COR-L47 (cell line): Measurements from ENCODE around the gene PPP1R2B.
"Not testable (repeated sequence)": the region's sequence is repeated elsewhere in the genome, so short reads cannot be mapped to it uniquely, and the experiment has no call there.

ENCODE experiments used
- DNase-seq: peaks from one replicate; lab custom pipeline; 2025; lab: John Stamatoyannopoulos, UW

The PPP1R2B gene

DNA sequence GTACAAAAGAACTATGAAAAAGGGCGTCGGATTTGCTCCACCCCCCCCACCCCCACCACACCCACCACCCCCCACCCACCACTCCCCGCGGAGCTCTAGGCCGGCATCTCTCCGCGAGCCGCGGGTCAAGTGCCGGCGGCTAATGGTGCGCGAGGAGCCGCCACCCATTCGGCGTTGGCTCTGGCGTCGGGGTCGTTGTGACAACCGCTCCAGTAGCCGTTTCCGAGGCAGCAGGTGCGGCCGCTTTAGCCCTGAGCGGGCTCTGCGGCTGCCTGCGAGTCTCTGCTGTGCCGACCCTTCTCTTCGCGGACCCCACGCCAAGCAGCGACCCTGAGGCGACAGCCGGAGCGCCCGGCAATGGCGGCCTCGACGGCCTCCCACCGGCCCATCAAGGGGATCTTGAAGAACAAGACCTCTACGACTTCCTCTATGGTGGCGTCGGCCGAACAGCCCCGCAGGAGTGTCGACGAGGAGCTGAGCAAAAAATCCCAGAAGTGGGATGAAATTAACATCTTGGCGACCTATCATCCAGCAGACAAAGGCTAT is at the start of gene PPP1R2B:
Gene PPP1R2B, plus strand, starts transcription at position 90 of the 546 bp plus-strand sequence. Its CDS starts 268 bp downstream, at position 358.
- no peak for DNase-seq

DNA sequence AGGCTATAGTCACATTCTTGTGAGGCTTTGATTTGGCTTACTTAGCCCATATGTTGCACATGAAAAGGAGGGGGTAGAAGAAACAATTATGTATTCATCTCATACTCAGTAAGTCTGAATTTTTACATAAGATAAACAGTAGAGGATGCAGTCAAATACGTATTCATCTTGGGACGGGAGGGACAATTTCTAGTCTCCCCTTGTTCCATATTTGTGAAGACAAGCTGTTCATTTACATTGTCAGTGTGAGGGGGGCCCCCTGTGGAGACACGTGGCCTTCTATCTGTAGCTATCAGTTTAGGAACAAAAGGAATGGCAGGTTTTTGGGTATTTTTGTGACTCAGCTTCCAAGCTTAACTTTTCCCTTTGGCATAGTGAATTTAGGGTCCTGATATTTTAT is 49.2 kb upstream of the PPP1R2B start:
- DNase-seq, result no peak

DNA sequence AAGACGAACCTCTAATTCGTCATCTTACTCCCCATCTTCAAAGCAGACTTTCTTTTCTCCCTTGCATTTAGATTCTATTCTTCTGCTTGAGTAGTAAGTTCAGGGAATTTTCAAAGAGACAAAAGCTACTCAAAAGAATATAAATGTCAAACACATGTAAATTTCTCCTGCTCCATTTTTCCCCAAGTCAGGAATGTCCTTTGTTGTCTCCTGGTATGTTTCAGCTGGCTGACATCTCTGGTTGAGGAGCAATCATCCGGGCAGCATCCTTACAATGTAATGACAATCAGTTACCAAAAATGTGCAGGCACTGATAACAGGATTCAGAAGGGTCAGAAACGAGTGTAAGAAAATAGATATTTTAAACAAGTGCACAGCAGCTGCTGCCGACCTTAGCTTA is 47.6 kb upstream of the PPP1R2B start:
- no peak for DNase-seq

DNA sequence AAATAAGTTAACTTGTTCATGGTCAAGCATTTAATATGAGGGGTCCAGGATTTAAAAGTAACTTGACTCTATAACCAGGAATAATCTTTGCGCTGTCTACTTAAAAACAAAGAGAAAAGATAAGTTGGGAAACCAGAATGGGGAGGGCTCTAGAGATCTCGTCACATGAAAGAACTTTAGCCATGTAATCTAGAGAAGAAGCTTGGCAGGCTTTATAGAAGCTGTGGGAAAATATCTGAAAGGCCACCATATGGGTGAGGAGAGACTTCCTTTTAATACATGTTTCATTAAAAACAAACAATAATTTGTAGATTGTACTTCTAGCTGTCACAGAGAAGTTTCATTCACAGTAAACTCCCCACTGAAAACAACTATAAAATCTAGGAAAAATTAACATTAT is 46.7 kb upstream of the PPP1R2B start:
- DNase-seq, result no peak

DNA sequence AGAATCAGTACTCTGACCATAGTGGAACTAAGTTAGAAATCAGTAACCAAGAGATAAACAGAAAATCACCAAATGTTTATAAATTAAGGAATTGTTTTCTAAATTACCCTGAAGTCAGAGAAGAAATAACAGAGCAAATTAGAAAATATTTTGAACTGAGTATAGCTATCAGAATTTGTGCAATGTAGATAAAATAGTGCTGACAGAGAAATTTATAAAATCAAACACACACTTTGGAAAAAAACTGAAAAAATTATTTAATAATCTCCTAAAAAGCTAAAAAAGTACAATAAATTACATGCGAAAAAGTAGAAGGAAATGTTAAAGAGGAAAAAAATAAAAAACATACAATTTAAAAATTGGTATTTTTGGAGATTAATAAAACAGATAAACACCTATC is 37.1 kb upstream of the PPP1R2B start:
- DNase-seq, result no peak

DNA sequence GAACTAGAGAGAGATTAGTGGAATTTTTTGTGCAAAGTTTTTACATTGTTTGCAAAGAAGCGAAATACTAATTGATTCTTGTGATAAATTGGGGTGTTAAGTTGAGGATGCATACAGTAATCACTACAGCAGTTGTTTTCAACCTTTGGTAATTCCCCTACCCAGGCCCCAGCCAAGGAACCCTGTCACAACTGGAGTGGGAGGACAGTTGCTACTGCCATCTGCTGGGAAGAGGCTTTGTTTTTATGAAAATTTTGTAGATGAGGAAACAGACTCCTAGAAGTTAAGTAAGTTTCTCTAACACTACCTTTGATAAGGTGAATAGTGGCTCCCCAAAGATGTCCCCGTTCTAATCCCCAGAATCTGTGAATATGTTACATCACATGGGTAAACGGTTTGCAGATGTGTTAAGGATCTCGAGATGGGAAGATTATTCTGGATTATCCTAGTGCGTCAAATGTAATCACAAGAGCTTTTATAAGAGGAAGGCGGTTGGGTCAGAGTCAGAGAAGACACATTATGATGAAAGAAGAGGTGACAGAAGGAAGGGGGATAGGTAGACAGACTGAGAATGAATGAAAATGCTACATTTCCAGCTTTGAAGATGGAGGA is 34.0 kb upstream of the PPP1R2B start:
- DNase-seq, result peak; percentile 1

DNA sequence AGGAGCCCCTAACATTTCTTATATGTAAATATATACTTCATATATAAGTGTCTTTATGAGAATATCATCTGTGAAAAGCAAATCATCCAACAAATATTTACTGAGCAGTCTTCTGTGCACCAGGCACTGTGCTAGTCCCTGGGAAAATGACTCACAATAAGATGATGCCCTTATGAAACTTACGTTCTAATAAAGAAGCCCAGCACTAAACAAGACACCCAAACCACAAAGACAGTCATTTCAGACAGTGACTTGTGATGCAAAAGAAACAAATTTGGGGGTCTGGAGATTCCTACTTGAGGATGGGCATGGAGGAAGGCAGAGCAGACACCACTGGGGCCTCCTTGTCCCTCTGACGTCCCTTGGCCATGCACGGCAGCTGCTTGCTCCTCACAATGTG is 30.6 kb upstream of the PPP1R2B start:
- no peak for DNase-seq

DNA sequence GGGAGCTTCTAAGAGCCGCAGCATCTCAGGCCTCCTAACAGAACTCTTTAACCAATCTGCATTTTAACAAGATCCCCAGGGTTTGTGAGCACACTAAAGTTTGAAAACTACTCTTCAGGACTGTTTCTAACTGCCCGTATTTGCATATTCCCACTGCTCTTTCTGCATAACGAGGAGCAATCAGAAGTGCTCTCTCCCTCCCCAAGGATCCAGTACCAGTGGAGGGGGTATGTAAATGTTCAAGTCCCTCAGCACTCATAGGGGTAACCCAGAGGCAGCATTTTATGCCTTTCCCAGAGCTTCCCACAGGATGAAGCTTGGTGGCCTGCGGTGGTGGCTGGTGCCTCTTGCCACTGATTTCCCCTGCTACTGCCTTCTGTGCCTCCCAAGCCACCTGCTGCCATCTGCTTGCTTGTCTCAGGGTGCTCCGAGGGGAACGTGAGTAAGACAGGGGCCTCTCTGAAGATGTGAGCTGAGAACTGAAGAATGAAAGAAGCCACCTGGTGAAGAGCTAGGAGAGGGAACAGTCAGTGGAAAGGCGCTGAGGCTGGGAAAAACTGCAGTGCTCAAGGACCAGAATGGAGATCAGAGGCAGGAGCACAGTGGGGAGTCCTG is 30.0 kb upstream of the PPP1R2B start:
- DNase-seq, result no peak

DNA sequence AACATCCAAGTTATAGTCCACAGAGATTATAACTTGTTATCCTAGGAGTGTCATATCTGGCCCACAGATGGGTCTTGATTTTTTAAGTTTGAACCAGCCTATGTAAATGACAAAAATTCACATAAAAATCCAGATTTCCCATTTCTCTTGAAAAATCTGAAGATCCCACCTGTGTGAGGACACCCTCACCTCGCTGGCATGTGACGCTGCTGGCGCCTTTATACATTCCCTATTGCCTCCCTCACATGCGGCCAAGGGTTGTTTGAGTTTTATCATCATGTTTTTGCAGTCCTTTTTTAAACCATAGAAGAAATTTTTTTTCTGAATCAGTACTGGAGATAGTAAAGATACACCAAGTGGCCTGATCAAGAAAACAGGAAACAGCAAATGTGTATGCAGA is 25.9 kb upstream of the PPP1R2B start:
- no peak for DNase-seq

DNA sequence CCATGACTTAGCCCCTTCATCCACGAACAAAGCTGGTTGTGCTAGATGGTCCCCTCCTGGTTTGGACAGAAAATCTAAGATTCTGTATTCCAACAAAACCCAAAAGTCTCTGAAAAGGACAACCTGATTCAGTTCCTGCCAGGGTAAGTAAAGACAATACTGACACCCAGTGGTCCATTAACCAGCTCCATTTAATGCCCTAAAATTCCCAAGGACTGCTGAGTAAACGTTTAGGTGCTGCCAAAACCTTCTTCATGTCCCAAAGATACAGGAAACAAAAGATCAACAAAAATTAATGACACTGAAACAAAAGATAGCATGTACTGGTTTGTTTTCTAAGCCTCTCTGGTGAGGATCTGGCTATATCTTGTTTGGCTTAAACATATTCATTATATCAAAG is 25.3 kb upstream of the PPP1R2B start:
- DNase-seq, result peak; percentile 2

DNA sequence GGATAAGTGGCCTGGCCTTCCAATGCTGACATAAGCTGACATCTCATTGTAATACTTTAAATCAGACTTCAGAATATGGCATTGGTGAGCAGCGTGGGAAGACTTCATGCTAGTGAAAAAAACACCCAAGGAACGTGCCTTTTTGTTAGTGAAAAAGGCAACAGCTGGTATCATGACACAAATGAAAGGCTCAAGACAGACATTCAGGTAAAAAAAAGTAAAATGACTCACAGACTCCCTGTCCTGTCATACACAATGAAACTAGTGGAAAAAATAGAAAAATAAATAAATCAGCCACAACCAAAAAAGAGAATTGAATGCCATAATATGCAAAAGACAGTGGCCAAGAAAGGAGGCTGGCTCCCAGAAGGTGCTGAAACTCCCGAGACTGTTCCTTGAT is 24.4 kb upstream of the PPP1R2B start:
- no peak for DNase-seq

DNA sequence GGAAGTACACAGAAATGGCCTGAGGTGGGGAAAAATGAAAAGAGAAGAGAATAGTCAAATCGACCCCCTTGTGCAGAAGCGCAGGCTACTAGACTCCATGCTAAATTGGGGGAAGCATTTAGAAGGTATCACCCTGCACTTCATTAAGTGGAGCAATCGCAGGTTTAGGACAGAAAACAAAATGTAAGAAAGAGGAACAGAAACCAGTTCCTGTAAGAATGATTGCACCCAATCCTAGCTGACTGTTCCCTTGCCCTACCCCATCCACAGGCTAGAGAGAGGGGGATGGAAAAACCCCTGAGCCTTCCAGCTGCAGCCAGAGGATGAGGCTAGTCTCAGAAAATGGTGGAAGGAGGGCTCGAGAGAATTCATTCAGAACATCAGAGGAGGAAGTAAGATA is 23.9 kb upstream of the PPP1R2B start:
- DNase-seq, result no peak

DNA sequence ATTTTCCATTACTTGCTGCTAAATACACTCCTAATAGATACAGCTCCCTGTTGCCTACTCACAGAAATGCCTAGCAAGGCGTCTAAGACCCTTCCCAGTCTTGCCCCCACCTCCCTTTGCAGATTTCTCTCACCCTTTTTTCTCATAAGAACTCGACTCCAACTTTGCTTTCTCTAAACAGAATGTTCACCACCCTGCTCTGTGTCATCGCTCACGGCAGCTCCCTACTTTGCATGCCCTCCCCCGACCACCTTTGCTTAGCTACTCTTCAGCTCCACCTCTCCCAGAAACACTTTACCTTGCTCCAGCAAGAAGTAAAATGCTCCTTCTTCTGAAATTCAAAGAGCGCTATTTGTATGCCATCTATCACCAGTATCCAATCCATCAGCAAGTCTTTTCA is 15.2 kb upstream of the PPP1R2B start:
- DNase-seq, result no peak

DNA sequence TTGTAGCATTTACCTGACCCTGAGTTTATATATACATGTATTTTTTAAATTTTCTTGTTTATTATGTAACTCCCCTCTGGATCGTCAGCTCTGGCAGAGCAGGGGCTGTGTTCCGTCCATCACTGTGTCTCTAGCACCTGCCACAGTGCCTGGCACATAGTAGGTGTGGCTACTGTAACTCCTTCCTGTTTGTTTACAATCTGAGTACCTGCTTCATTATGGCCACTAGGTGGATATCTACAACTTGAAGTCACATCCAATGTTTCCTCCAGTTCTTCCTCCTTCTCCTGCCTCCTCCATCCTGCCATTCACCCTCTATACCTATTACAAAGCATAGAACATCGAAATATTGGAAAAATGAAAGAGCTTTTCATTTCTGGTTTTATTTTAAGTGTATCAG is 14.2 kb upstream of the PPP1R2B start:
- DNase-seq, result no peak

DNA sequence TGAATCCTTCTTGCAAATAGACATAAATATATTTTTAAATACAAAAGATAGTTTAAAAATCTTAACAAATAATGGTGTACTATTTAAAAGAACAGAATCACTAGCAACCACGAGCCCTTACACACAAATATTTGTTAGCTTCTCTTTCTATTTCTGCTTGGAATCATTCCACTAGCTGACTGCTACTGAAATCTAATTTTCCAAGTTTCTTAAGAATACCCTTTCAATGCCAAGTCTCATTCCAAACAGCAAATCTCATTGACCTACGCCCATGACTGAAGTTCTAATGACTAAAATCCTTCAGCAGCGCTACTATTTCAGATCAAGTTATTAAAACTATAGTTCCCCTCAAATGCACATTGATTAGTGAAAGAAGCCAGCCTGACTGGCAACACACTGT is 13.2 kb upstream of the PPP1R2B start:
- DNase-seq, result no peak

DNA sequence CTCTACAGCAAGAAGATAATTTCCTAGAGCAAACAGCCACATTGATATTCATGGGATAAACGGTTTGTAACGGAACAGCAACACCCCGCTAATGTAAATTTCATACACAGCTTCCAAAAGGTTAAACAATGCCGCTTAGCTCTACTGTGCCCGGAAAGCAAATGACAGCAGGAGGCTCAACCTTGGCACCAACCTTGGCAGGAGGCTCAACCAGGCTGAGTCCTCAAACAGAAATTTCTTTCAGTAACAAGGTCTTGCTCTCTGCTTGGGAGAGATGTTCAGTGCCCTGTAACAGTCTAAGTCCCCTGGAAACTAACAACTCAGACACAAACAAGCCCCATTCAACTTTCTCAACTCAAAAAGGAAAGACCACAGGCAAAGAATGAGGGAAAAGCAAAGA is 11.1 kb upstream of the PPP1R2B start:
- no peak for DNase-seq

DNA sequence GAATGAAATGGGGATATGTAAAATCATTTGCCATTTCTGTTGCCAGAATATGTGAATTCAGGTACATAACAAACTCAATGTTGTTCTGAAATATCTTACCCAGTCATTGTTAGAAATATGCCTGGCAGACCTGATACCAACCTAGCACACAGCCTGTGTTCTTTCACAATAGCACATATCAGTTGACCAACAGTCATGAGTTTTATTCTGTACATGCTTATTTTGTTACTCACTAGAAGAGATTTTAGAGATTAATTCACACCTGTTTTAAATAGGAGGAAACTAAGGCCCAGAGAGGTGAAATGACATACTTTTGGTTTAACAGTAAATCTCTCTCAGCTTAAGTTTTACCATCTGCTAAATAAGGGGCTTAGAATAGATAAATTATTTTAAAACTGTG is 8.4 kb upstream of the PPP1R2B start:
- no peak for DNase-seq

DNA sequence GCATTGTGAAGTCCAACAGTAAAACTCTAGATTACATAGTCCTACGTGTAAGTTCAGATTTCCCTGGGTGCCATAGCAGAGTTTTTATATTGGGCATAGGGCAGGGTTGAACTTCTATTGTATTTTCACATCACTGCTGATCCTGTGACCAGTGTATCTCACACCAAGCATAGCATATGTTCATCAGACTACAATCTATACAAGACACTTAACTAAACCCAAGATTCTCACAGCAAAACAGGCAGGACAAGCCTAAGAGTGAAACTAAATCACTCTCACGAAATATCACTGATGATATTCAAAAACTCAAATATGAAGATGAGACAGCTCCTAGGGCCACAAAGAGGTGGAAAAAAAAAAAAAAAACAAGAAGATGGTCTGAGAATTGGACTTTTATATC is 3.2 kb upstream of the PPP1R2B start:
- no peak for DNase-seq

DNA sequence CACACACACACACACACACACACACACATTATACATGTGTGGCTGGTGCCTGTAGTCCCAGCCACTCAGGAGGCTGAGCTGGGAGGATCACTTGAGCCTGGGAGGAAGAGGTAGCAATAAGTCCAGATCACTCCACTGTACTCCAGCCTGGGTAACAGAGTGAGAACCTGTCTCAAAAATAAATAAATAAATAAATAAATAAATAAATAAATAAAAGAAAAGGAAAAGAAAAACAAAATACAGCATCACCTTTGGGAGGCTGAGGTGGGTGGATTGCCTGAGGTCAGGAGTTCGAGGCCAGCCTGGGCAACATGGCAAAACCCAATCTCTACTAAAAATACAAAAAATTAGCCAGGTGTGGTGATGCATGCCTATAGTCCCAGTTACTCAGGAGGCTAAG is 1.6 kb upstream of the PPP1R2B start:
- DNase-seq, result not testable (repeated sequence)

DNA sequence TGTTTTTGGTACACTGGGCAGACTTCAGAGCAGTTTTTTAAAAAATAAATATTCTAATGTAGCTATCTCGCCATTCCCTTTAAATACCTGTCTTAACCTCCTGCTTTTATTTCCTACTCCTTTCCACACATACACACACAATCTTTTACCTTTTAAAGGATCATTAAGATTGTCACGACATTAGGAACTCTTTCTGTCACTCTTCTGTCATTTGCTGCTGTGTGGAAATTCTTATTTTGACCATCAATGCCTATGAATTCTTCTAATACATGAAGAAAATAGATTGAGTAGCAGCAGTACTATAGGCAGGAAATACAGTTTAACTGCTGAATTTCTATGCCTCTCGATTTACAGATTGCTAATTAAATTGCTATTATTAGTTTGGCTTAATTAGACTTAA is 1.8 kb downstream of the PPP1R2B start:
- no peak for DNase-seq

DNA sequence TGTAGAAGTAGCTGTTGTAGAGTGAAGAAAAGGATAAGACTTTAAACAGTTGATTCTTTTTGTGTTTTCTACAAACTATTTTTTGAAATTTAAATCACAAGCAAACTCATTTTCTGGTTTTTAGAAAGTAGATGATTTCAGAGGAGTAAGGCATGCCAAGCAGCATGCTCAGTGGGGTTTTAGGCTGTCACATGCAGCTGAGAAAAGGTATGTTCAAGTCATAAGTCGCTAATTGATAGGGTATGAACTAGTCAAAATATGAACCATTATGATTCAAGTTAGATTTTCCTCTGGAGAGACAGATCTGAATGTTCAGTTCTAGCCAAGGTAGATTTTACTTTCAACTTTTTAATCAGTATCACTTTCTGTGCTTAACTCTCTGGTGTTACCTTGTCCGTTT is 3.0 kb downstream of the PPP1R2B start:
- not testable (repeated sequence) for DNase-seq

DNA sequence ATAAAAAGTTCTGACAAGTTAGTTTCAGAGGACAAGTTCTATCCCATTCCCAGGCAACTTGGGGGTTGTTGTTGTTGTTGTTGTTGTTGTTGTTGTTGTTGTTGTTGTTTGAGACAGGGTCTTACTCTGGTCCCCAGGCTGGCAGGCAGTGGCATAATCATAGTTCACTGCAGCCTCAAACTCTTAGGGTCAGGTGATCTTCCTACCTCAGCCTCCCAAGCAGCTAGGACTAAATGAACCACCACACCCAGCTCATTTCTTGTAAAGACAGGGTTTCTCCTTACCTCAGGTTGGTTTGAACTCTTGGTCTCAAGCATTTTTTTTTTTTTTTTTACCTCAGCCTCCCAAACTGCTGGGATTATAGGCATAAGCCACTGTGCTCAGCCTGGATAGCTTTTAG is 15.3 kb downstream of the PPP1R2B start:
- no peak for DNase-seq

DNA sequence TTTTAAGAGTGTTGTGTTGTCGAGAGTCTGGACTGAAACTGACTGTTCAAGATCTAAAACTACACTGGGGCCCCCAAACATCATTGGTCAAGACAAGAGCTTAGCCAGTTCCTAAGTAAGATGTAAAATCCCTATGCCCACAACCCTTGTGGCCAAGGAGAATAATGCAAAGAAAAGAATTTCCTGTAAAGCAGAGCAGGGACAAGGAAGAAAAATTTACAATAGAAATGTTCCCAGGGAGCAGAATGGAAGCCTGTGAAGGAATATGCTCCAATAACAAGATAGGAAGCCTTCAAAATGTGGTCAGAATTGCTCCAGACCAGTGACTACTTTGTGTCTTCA is 20.4 kb downstream of the PPP1R2B start:
- no peak for DNase-seq

DNA sequence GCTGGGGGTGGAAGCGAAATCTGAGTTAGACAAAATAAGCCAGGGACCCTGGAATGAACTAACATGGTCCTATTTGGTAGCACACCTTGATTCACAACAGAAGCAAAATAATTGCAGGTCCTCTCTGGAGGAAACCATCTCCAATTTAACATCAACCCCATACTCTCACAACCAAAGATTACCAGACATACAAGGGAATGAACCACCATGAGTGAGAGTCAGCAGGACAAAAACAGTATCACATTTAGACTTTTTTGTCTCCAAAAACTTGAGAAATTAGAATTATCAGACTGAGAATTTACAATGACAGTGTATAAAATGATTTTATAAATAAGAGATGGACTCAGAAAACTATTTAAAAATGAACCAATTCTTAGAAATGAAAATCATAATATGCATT is 21.1 kb downstream of the PPP1R2B start:
- DNase-seq, result no peak
